Esophagus muscularis mucosa (tissue), 4 donors: Measurements from ENCODE around the gene PSMD10. TPM values are rescaled to one million over a fixed set of nuclear protein-coding genes. Genes with fewer than 3 reads are reported as not detected.
A peak's percentile ranks its signal among the peaks of the same experiment; 100 is the strongest.

ENCODE experiments used
- DNase-seq: peaks from one replicate; pipeline ENCODE4 v3.0.0-alpha.2; 2017; ENCODE audit errors: extremely low spot score
- H3K27ac ChIP-seq, 4 donors: fragments of 200-600 bp; sonication (generic); replicated peaks in 1 of 4; 1 replicate in 3 of 4; 2 replicates in 1 of 4; pipeline ENCODE4 v1.5.1; 2016 to 2019; ENCODE audit warnings: mild to moderate bottlenecking in 1 of 4
- H3K27me3 ChIP-seq, 4 donors: fragments of 200-600 bp; sonication (generic); one replicate each; pipeline versions ENCODE4 v1.5.1 to v1.6.0; 2016 to 2019
- H3K36me3 ChIP-seq, 4 donors: fragments of 200-600 bp; sonication (generic); one replicate each; pipeline ENCODE4 v1.5.1; 2016 to 2019
- H3K4me1 ChIP-seq, 4 donors: fragments of 200-600 bp; sonication (generic); one replicate each; pipeline ENCODE4 v1.5.1; 2016 to 2019
- H3K4me3 ChIP-seq, 4 donors: fragments of 200-600 bp; sonication (generic); 1 replicate in 2 of 4; 2 replicates in 2 of 4; pipeline ENCODE4 v1.5.1; 2016 to 2019; ENCODE audit warnings: mild to moderate bottlenecking in 4 of 4, moderate library complexity in 1 of 4
- H3K9me3 ChIP-seq, 4 donors: fragments of 200-600 bp; sonication (generic); 1 replicate in 3 of 4; 2 replicates in 1 of 4; pipeline ENCODE4 v1.5.1; 2016 to 2019
- CTCF ChIP-seq, 3 experiments: fragments of 200-600 bp in 2 of 3; fragments of 450-650 bp in 1 of 3; sonication (generic) in 2 of 3; IDR thresholded peaks; one replicate each; pipeline ENCODE4 v1.5.1; 2017 to 2019; ENCODE audit warnings: antibody characterized with exemption in 3 of 3, mild to moderate bottlenecking in 2 of 3, moderate library complexity in 1 of 3
- EP300 ChIP-seq: sonication (generic); formaldehyde crosslinking; IDR thresholded peaks from one replicate; pipeline ENCODE4 v1.6.1; 2017; ENCODE audit warnings: antibody characterized with exemption
- POLR2A ChIP-seq: fragments of 450-650 bp; IDR thresholded peaks from one replicate; pipeline ENCODE4 v1.6.1; 2017; ENCODE audit warnings: antibody characterized with exemption, moderate library complexity, mild to moderate bottlenecking, low read depth
- POLR2AphosphoS5 ChIP-seq, 2 donors: sonication (generic); formaldehyde crosslinking; IDR thresholded peaks; one replicate each; pipeline ENCODE4 v1.6.1; 2017; ENCODE audit warnings: antibody characterized with exemption in 2 of 2
- WGBS: methylation state at CpG from one replicate; pipeline ENCODE4 v1.1.5; 2018; 5-methylcytosine and 5-hydroxymethylcytosine counted together
- intact Hi-C: fragments of 100-400 bp; cut with DNase I; formaldehyde crosslinking; loops from one replicate; pipeline ENCODE4 v1.15.1; 2023
- total RNA-seq, 4 donors: library from RNA; depleted of rRNA; stranded (reverse); fragments of >200 nt; gene quantifications; one replicate each; pipeline versions ENCODE4 v1.1.0 to v1.2.1, GENCODE V29; 2016

Gene PSMD10
- total RNA-seq, 4 donors from 2014 or later = 26.2 to 40.6 (median 31.2) TPM

DNA sequence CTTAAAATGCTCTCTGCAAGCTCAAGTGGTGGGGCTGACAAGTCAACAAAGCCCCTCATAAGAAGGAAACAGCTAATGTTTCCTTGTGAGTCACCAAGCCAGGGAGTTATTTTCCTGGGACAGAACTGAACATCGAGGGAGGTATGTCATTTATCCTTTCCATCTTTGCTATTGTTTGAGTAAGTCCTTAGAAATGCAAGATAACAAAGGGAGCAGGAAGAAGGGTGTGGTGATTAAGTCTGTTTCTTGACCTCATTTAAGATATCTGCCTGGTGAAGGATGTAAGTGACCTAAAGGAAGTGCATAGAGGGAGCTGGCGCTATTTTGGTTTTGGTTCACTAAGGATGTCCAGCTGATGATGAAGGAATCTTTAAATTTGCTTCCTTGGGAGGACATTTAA, 40.1 kb upstream of the PSMD10 start:
- H3K4me3 ChIP-seq = no peak overlapping the region
- H3K36me3 ChIP-seq = peaks cover 0 to 24% (median 8%) of the 10 kb centered on the region in 4 donors
- H3K4me1 ChIP-seq = no peaks in the 10 kb centered on the region
- TF ChIP-seq POLR2AphosphoS5 (IDR thresholded peaks at IDR 0.05) = peak in 1 of 2 donors; percentile 16
- TF ChIP-seq CTCF (IDR thresholded peaks at IDR 0.05) = no peak
- intact Hi-C loops = no loop called here
- H3K27me3 ChIP-seq = no peaks in the 10 kb centered on the region
- no peak for DNase-seq
- 77% methylated on average over 2 of the region's 2 CpGs for WGBS
- H3K27ac ChIP-seq = no peak overlapping the region
- H3K9me3 ChIP-seq = no peaks in the 10 kb centered on the region

DNA sequence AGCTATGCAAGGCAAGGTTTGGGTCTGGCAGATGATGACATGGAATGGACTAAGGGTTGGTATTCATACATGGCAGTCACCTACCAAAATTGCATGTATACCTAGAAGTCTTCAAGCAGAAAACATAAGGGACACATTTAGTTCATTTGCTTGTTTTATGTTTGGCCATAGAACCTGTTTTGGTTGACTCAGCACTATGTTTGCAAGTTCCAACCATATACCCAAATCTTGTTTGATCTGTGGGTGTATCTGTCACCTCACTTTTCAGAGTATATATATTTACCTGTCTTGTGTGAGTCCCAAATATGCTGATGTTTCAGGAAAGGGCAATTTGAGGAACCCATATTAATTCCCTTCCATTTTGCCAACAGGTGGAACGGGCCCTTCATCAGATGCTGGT, 39.5 kb upstream of the PSMD10 start:
- Histone ChIP-seq H3K36me3 (peaks cover 0 to 28% (median 8%) of the 10 kb centered on the region in 4 donors), H3K27me3 (no peaks in the 10 kb centered on the region), H3K4me3 (no peak overlapping the region), H3K27ac (no peak overlapping the region), H3K4me1 (no peaks in the 10 kb centered on the region), H3K9me3 (no peaks in the 10 kb centered on the region)
- DNase-seq = no peak
- no peak for TF ChIP-seq CTCF (IDR thresholded peaks at IDR 0.05)
- intact Hi-C loops = no loop called here
- 71% methylated on average over 1 of the region's 1 CpG for WGBS

GRCh38 chrX:108127152-108127551, 35.8 kb upstream of the PSMD10 start:
- WGBS = 72% methylated on average over 4 of the region's 4 CpGs
- H3K36me3 ChIP-seq = peaks cover 0 to 14% (median 0%) of the 10 kb centered on the region in 4 donors
- H3K9me3 ChIP-seq = no peaks in the 10 kb centered on the region
- peaks cover 3 to 17% (median 8%) of the 10 kb centered on the region in 4 donors for H3K4me1 ChIP-seq
- intact Hi-C loops = no loop called here
- peaks cover 0 to 6% (median 0%) of the 10 kb centered on the region in 4 donors for H3K27me3 ChIP-seq
- no peak for DNase-seq
- H3K4me3 ChIP-seq = no peak overlapping the region
- no peak for TF ChIP-seq POLR2A
- TF ChIP-seq CTCF (IDR thresholded peaks at IDR 0.05) = no peak
- TF ChIP-seq POLR2AphosphoS5 (IDR thresholded peaks at IDR 0.05) = no peak
- TF ChIP-seq EP300 = no peak
- H3K27ac ChIP-seq = no peak overlapping the region

DNA sequence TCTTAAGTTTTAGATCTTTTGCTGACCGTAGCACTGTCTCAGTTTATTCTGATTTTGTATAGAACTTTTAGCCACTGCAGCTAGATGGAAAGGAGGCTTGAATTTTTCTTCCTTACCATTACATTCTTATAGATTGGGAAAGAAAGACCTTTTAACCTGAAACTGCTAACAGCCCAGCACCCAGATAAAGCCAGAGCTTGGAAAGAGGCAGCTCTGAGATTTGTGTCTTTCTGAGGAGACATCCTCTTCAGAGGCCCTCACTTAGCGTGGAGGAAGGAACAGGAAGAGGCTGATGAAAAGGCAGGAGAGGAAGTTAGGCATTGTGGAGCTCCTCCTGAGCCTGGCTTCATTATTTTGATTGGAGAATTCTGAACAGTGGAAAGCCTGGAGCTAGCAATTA, 35.3 kb upstream of the PSMD10 start:
- 71% methylated on average over 2 of the region's 2 CpGs for WGBS

More for the DNA sequence above, 35.3 kb upstream of the PSMD10 start:
- DNase-seq = no peak
- Histone ChIP-seq H3K4me1 (peaks cover 3 to 22% (median 12%) of the 10 kb centered on the region in 4 donors), H3K36me3 (peaks cover 0 to 14% (median 0%) of the 10 kb centered on the region in 4 donors), H3K4me3 (no peak overlapping the region), H3K9me3 (no peaks in the 10 kb centered on the region), H3K27ac (no peak overlapping the region), H3K27me3 (peaks cover 0 to 6% (median 0%) of the 10 kb centered on the region in 4 donors)
- intact Hi-C loops = no loop called here
- no peak for TF ChIP-seq CTCF (IDR thresholded peaks at IDR 0.05)
- no peak for TF ChIP-seq EP300
- TF ChIP-seq POLR2A = no peak
- no peak for TF ChIP-seq POLR2AphosphoS5 (IDR thresholded peaks at IDR 0.05)
